H1 (cell line): ENCODE results near the gene FGF14. TPM values are rescaled to one million over a fixed set of nuclear protein-coding genes. Genes with fewer than 3 reads are reported as not detected.

Experiments
- BRCA1 ChIP-seq: IDR thresholded peaks from 2 replicates; pipeline ENCODE4 v1.6.1; 2012; ENCODE audit warnings: low read depth, low read length, improper control_type of control experiment
- JUN ChIP-seq: IDR thresholded peaks from 2 replicates; pipeline ENCODE4 v1.6.1; 2011; ENCODE audit warnings: low read depth, mild to moderate bottlenecking, improper control_type of control experiment, low read length
- NANOG ChIP-seq: IDR thresholded peaks from 2 replicates; pipeline ENCODE4 v1.6.1; 2011; ENCODE audit warnings: low read length, low read depth, mild to moderate bottlenecking, inconsistent platforms; ENCODE audit not compliant: insufficient read depth, poor library complexity, severe bottlenecking
- NRF1 ChIP-seq: IDR thresholded peaks from 2 replicates; pipeline ENCODE4 v1.6.1; 2011; ENCODE audit warnings: mild to moderate bottlenecking, low read depth, low read length, improper control_type of control experiment
- POLR2AphosphoS5 ChIP-seq: IDR thresholded peaks from 2 replicates; pipeline ENCODE4 v1.6.1; 2011; ENCODE audit warnings: low read depth, low read length
- RNF2 ChIP-seq: fragments of 200-900, 300-1000 bp; sonication (generic); IDR thresholded peaks from 2 replicates; pipeline ENCODE4 v1.7.1; 2016; ENCODE audit warnings: borderline replicate concordance, low read depth, mild to moderate bottlenecking, antibody characterized with exemption, low read length; ENCODE audit not compliant: poor library complexity, severe bottlenecking; ENCODE audit errors: missing control alignments
- SAP30 ChIP-seq: fragments of 300-600 bp; sonication (generic); IDR thresholded peaks from 2 replicates; pipeline ENCODE4 v1.7.1; 2012; ENCODE audit warnings: low read length, moderate library complexity, mild to moderate bottlenecking, inconsistent platforms; ENCODE audit not compliant: insufficient read depth, insufficient replicate concordance
- SIN3A ChIP-seq, 2 experiments: IDR thresholded peaks in 1 of 2; conservative IDR thresholded peaks in 1 of 2; 2 replicates each; pipeline ENCODE4 v1.6.1; 2011 to 2012; ENCODE audit warnings: low read length in 2 of 2, improper control_type of control experiment in 1 of 2, low read depth in 1 of 2, mild to moderate bottlenecking in 1 of 2
- SP4 ChIP-seq: IDR thresholded peaks from 2 replicates; pipeline ENCODE4 v1.6.1; 2012; ENCODE audit warnings: low read length, inconsistent platforms
- TAF1 ChIP-seq: IDR thresholded peaks from 2 replicates; pipeline ENCODE4 v1.6.1; 2011; ENCODE audit warnings: mild to moderate bottlenecking, low read depth, low read length
- YY1 ChIP-seq: IDR thresholded peaks from 2 replicates; pipeline ENCODE4 v1.6.1; 2011; ENCODE audit warnings: low read depth, mild to moderate bottlenecking, low read length
- polyA plus RNA-seq, 7 experiments: library from polyadenylated mRNA; depleted of rRNA in 3 of 7; stranded (reverse) in 5 of 7; unstranded in 2 of 7; fragments of >200 nt in 5 of 7; fragments of 200-250 nt in 2 of 7; gene quantifications; 1 replicate in 5 of 7; 2 replicates in 1 of 7; 4 replicates in 1 of 7; pipeline versions ENCODE4 v1.2.1 to v1.2.3, GENCODE V29; 2011 to 2013; ENCODE audit warnings: missing spikeins in 2 of 7, mixed read lengths in 2 of 7
- total RNA-seq: library from RNA; stranded (reverse); fragmentation: NEBNext Ultra II Directional; extraction: Animal tissue kit (Norgen Biotek cat#: 25700); gene quantifications from 2 replicates; pipeline ENCODE4 v1.2.1, GENCODE V29; 2021

Gene FGF14
- total and polyA plus RNA-seq, 2 of the 8 experiments (the other 6 are each of a cell fraction or from before 2014, with no cell fraction given): 0.05 to 0.58 TPM

DNA sequence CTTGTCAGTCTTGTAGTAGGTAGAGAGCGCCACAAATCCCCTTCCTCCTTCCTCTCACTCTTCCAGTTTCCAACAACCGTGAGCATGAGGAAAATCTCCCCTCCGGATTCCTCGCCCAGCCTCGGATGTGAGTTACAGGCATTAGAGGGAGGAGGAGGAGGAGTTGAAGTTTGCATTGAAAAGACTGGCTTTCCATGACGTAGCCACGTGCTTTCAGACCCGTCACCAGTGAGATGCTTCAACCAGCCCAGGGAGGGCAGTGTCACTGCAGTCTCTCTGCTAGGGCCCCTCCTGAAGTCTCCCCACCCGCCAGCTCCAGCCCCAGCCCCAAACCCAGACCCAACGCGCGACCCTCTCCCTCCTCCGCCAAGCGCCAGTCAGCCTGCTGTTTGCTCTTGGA, 442 bp upstream of the FGF14 start (continued):
- no peak for TF ChIP-seq JUN
- TF ChIP-seq POLR2AphosphoS5: no peak
- TF ChIP-seq SAP30: no peak
- no peak for TF ChIP-seq RNF2
- TF ChIP-seq YY1: 0 out of 2 replicates have a peak, but pooled peaks have one; percentile 16
- TF ChIP-seq NANOG: no peak
- no peak for TF ChIP-seq SP4
- peak; percentile 49 to 89; a peak in 2 of 4 replicates for TF ChIP-seq SIN3A (conservative IDR thresholded peaks at IDR 0.05 in 1 of 2, IDR thresholded peaks at IDR 0.05 in 1 of 2; ENCODE audit: low read depth in 1 of 2, low read length in 2 of 2)
- no peak for TF ChIP-seq NRF1
- TF ChIP-seq TAF1: 0 out of 2 replicates have a peak, but pooled peaks have one; percentile 46
- no peak for TF ChIP-seq BRCA1
